Mucosa of stomach (tissue), 1 donor: ENCODE data around the gene RNF187.
"Not testable (repeated sequence)": the region's sequence is repeated elsewhere in the genome, so short reads cannot be mapped to it uniquely, and the experiment has no call there.

ENCODE experiments used
- H3K27me3 ChIP-seq: one replicate; pipeline ENCODE4 v1.7.0; 2013; ENCODE audit warnings: mild to moderate bottlenecking, low read length; ENCODE audit not compliant: control insufficient read depth, insufficient read depth
- H3K36me3 ChIP-seq: one replicate; pipeline ENCODE4 v1.7.0; 2013; ENCODE audit warnings: low read length; ENCODE audit not compliant: control insufficient read depth, insufficient read depth
- H3K4me1 ChIP-seq: one replicate; pipeline ENCODE4 v1.7.0; 2013; ENCODE audit warnings: mild to moderate bottlenecking, low read length; ENCODE audit not compliant: control insufficient read depth, insufficient read depth
- H3K4me3 ChIP-seq: one replicate; pipeline ENCODE4 v1.7.0; 2013; ENCODE audit warnings: low read length
- H3K9ac ChIP-seq: one replicate; pipeline ENCODE4 v1.7.0; 2013; ENCODE audit warnings: mild to moderate bottlenecking, low read length, moderate library complexity
- H3K9me3 ChIP-seq: one replicate; pipeline ENCODE4 v1.7.0; 2013; ENCODE audit warnings: mild to moderate bottlenecking, low read length, moderate library complexity; ENCODE audit not compliant: control insufficient read depth
- donor health status: Pancreatic carcinoma.

RNF187 gene

GRCh38 chr1:228494391-228494790 lies 7.2 kb downstream of the RNF187 start:
- Histone ChIP-seq H3K27me3 (no peaks in the 10 kb centered on the region), H3K36me3 (no peaks in the 10 kb centered on the region), H3K4me3 (no peak overlapping the region)

DNA sequence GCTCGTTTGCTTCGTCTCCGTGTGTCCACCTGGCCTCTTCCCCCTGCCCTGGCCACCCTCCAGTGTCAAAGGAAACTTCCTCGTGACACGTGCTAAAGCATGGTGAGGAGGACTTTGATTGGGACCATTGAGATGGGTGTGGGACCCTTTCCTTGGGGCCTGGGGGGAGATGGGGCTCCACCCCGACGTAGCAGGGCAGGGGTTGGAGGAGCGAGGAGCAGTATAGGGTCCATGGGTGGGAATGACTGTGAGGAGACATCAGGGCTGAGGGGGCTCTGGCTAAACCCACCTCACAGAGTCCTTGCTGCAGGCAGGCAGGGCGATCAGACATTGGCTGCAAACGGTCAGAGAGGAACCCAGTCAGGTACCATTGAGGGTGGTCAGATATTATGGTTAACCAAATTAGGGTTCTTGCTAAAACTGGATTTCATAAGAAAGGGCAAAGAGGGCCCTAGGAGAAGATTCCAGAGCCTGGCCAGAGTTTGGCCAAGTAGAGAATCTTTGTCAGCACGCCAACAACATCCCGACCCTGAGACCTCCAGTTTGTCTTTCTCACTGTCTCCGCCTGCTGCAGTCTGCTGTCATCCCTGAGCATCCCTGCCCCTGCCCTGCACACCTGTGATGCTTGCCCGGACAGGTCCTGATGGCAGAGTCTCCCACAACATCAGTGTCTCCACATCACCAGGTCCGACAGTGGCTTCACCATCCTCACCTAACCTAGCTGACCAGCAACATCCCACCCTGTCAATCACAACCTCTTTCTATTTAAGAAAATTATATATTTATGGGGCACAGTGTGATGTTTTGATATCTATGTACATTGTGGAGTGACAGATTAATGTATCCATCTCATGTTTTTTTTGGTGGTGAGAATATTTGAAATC lies 8.0 kb downstream of the RNF187 start:
- H3K4me1 ChIP-seq = peaks cover 3% of the 10 kb centered on the region
- H3K9me3 ChIP-seq = no peaks in the 10 kb centered on the region
- H3K4me3 ChIP-seq = no peak overlapping the region
- no peak overlapping the region for H3K9ac ChIP-seq
- H3K27me3 ChIP-seq = no peaks in the 10 kb centered on the region
- no peaks in the 10 kb centered on the region for H3K36me3 ChIP-seq

More at GRCh38 chr1:228494391-228494790, 7.2 kb downstream of the RNF187 start:
- no peaks in the 10 kb centered on the region for H3K9me3 ChIP-seq
- no peaks in the 10 kb centered on the region for H3K4me1 ChIP-seq
- no peak overlapping the region for H3K9ac ChIP-seq

DNA sequence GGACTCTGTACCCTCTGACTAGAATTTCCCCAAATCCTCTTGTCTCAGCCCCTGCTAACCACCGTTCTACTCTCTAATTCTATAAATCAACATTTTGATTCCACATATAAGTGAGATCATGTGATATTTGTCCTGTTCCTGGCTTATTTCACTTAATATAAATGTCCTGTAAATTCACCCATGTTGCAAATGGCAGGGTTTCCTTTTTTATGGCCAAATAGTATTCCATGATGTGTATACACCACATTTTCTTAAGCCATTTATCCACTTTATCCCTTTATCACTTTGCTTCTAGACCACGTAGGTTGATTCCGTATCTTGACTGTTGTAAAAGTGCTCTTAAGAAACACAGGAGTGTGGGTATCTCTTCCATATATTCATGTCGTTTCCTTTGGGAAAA lies 8.9 kb downstream of the RNF187 start:
- Histone ChIP-seq H3K4me1 (peaks cover 12% of the 10 kb centered on the region), H3K9me3 (no peaks in the 10 kb centered on the region), H3K4me3 (no peak overlapping the region), H3K9ac (no peak overlapping the region), H3K36me3 (no peaks in the 10 kb centered on the region), H3K27me3 (no peaks in the 10 kb centered on the region)

DNA sequence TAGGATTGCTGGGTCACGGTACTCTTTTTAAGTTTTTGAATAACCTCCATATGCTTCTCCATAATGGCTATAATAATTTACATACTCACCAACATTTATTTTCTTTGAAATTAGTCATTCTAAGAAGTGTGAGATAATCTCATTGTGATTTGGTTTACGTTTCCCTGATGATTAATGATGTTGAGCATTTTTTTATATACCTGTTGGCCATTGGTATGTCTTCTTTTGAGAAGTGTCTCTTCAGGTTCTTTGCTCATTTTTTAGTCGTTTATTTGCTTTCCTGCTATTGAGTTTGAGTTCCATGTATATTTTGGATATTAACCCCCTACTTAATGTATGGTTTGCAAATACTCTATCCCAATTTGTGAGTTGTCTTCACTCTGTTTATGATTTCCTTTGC lies 9.3 kb downstream of the RNF187 start:
- Histone ChIP-seq H3K36me3 (no peaks in the 10 kb centered on the region), H3K9me3 (no peaks in the 10 kb centered on the region), H3K9ac (no peak overlapping the region), H3K27me3 (no peaks in the 10 kb centered on the region), H3K4me3 (no peak overlapping the region), H3K4me1 (peaks cover 15% of the 10 kb centered on the region)

DNA sequence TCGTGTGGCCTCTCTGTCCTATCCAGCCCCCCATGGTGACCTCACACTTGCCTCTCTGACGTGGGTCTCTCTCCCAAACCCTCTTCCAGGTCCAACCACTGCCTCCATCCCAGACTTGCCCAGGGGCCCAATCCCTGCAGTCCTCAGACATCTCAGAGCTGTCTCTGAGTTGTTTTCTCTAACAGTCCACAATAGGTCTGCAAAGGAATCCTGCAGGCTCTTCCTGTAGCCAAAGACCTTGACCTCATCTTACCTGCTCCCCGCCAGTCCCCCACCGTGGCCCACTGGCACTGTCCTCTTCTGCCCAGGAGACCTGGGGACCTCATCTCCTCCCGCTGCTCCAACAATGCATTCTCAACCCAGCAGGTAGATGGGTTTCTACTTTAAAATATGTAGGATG lies 10.0 kb downstream of the RNF187 start:
- Histone ChIP-seq H3K36me3 (no peaks in the 10 kb centered on the region), H3K4me1 (peaks cover 15% of the 10 kb centered on the region), H3K27me3 (no peaks in the 10 kb centered on the region), H3K9me3 (no peaks in the 10 kb centered on the region), H3K9ac (no peak overlapping the region), H3K4me3 (no peak overlapping the region)

DNA sequence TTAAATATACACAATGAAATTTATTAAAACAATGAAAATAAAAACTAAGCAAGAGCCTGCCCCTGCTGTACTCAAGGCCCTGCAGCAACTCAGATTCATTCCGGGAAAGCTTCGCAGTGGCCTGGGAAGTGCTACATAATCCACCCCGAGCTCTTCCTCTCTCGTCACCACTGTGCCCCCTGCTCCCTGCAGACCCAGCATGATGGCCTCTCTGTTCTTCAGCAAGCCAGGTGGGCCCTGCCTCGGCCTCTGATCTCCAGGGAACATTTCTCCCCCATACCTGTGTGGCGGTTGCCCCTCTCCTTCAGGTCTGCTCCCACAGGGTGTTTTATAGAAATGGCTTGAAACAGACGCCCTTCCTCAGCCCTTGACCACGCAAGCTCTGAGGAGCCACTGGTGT lies 10.6 kb downstream of the RNF187 start:
- H3K9ac ChIP-seq = no peak overlapping the region

GRCh38 chr1:228500143-228500734 lies 13.1 kb downstream of the RNF187 start:
- Histone ChIP-seq H3K36me3 (no peaks in the 10 kb centered on the region), H3K9ac (no peak overlapping the region), H3K27me3 (no peaks in the 10 kb centered on the region), H3K4me1 (peaks cover 15% of the 10 kb centered on the region), H3K9me3 (no peaks in the 10 kb centered on the region), H3K4me3 (no peak overlapping the region)

More for the DNA sequence above, 10.6 kb downstream of the RNF187 start:
- no peaks in the 10 kb centered on the region for H3K9me3 ChIP-seq
- peaks cover 15% of the 10 kb centered on the region for H3K4me1 ChIP-seq
- H3K36me3 ChIP-seq = no peaks in the 10 kb centered on the region
- no peaks in the 10 kb centered on the region for H3K27me3 ChIP-seq
- H3K4me3 ChIP-seq = no peak overlapping the region

DNA sequence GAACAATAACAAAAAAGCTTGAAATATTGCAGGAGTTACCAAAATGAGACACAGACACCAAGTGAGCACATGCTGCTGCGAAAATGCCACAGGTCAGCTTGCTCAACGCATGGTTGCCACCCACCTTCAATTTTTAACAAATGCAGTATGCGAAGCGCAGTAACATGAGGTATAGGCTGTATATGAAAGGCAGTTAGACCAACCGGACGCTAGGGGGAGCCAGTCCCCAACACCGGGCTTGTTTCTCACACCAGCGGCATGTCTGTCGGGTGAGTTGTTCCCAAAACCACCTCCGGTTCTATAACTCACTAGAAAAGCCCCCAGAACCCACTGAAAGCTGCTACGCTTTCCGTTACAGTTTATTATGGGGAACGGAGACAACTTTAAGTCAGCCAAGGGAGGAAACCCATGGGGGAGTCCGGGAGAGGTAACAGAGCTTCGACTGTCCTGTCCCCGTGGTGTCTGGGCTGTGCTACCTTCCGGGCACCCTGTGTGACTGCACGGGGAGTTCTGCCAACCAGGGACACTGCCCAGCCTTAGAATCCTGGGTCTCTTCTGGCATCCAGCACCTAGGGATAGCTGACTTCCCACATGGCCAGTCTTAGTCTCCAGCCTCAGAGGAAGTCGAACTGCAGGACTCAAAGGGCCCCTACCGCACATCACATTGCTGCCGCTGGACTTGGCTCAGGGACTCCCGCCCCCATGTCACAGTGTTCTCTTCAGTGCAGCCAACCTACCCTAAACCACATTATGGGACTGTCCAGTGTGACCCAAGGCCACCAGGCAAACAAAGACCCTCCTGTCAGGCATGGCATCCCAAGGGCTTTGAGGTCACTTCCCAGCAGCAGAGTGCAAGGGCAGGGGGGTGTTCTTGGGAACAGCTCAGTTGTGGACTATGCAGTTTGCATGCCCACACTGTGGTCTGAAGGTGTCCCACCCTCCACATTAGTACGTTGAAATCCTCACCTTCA lies 14.0 kb downstream of the RNF187 start:
- no peaks in the 10 kb centered on the region for H3K9me3 ChIP-seq
- no peaks in the 10 kb centered on the region for H3K36me3 ChIP-seq
- no peak overlapping the region for H3K4me3 ChIP-seq
- no peak overlapping the region for H3K9ac ChIP-seq
- no peaks in the 10 kb centered on the region for H3K27me3 ChIP-seq
- H3K4me1 ChIP-seq = peaks cover 15% of the 10 kb centered on the region

GRCh38 chr1:228502522-228502921 lies 15.3 kb downstream of the RNF187 start:
- Histone ChIP-seq H3K9ac (no peak overlapping the region), H3K9me3 (no peaks in the 10 kb centered on the region), H3K27me3 (no peaks in the 10 kb centered on the region), H3K4me3 (no peak overlapping the region), H3K4me1 (peaks cover 15% of the 10 kb centered on the region), H3K36me3 (no peaks in the 10 kb centered on the region)

DNA sequence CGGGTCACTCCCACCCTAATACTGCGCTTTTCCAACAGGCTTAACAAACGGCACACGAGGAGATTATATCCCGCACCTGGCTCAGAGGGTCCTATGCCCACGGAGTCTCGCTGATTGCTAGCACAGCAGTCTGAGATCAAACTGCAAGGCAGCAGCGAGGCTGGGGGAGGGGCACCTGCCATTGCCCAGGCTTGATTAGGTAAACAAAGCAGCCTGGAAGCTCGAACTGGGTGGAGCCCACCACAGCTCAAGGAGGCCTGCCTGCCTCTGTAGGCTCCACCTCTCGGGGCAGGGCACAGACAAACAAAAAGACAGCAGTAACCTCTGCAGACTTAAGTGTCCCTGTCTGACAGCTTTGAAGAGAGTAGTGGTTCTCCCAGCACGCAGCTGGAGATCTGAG lies 18.8 kb downstream of the RNF187 start:
- not testable (repeated sequence) for H3K4me3 ChIP-seq, H3K4me1 ChIP-seq, H3K9me3 ChIP-seq, H3K36me3 ChIP-seq, H3K9ac ChIP-seq, H3K27me3 ChIP-seq

GRCh38 chr1:228507961-228508652 lies 20.9 kb downstream of the RNF187 start:
- H3K4me1 ChIP-seq = no peaks in the 10 kb centered on the region
- peaks cover 7% of the 10 kb centered on the region for H3K27me3 ChIP-seq
- no peaks in the 10 kb centered on the region for H3K36me3 ChIP-seq

More at GRCh38 chr1:228507961-228508652, 20.9 kb downstream of the RNF187 start:
- Histone ChIP-seq H3K9ac (no peak overlapping the region), H3K4me3 (no peak overlapping the region), H3K9me3 (no peaks in the 10 kb centered on the region)
